Adrenal gland (tissue), 12 donors: ENCODE measurements around the gene RABGAP1. TPM values are rescaled to one million over a fixed set of nuclear protein-coding genes. Genes with fewer than 3 reads are reported as not detected.
"Not testable (repeated sequence)": the region's sequence is repeated elsewhere in the genome, so short reads cannot be mapped to it uniquely, and the experiment has no call there.

Experiments used
- DNase-seq, 7 donors: peaks; one replicate each; pipeline ENCODE4 v3.0.0-alpha.2; 2019 to 2020
- H3K27ac ChIP-seq, 5 donors: fragments of 200-600 bp; sonication (generic) in 4 of 5; 1 replicate in 3 of 5; 2 replicates in 2 of 5; pipeline versions ENCODE4 v1.5.1 to v1.8.0; 2016 to 2020; ENCODE audit warnings: mild to moderate bottlenecking in 1 of 5
- H3K27me3 ChIP-seq: fragments of 200-600 bp; 2 replicates; pipeline ENCODE4 v1.8.0; 2021
- H3K36me3 ChIP-seq, 2 donors: fragments of 200-600 bp; replicated peaks in 1 of 2; 1 replicate in 1 of 2; 2 replicates in 1 of 2; pipeline versions ENCODE4 v1.5.1 to v1.8.0; 2018 to 2022
- H3K4me1 ChIP-seq, 2 donors: fragments of 200-600 bp; replicated peaks in 1 of 2; 1 replicate in 1 of 2; 2 replicates in 1 of 2; pipeline versions ENCODE4 v1.5.1 to v1.8.0; 2018 to 2021
- H3K4me3 ChIP-seq, 4 donors: fragments of 200-600 bp; sonication (generic) in 3 of 4; one replicate each; pipeline ENCODE4 v1.5.1; 2016 to 2018
- H3K9me3 ChIP-seq, 3 donors: fragments of 200-600 bp; sonication (generic) in 1 of 3; replicated peaks in 1 of 3; 1 replicate in 2 of 3; 2 replicates in 1 of 3; pipeline versions ENCODE4 v1.5.1 to v1.8.0; 2016 to 2021
- POLR2A ChIP-seq, 2 donors: fragments of 450-650 bp; IDR thresholded peaks; one replicate each; pipeline ENCODE4 v1.6.1; 2017; ENCODE audit warnings: antibody characterized with exemption in 2 of 2, mild to moderate bottlenecking in 2 of 2, moderate library complexity in 1 of 2
- WGBS, 4 donors: extraction: QIAGEN DNeasy Blood & Tissue Kit in 2 of 4; methylation state at CpG; one replicate each; pipeline versions ENCODE4 v1.1.5 to v1.1.7; 2013 to 2017; 5-methylcytosine and 5-hydroxymethylcytosine counted together
- intact Hi-C, 2 donors: fragments of 100-400 bp; cut with DNase I; formaldehyde crosslinking; loops; one replicate each; pipeline versions ENCODE4 v1.14.1 to v1.15.0; 2022 to 2023
- polyA plus RNA-seq, 3 donors: library from polyadenylated mRNA; stranded (reverse); fragments of 200-250 nt in 2 of 3; fragments of 350-450 nt in 1 of 3; fragmentation: Illumina TruSeq in 1 of 3; extraction: RNeasy Lipid Tissue Mini Kit (QIAGEN cat#74804) in 1 of 3; gene quantifications; one replicate each; pipeline ENCODE4 v1.2.3, GENCODE V29; 2013 to 2014
- total RNA-seq, 9 donors: library from RNA; depleted of rRNA in 4 of 9; stranded (reverse); fragments of >200 nt in 4 of 9; fragments of 120-200 nt in 1 of 9; fragmentation: NEBNext Ultra II Directional in 1 of 9; extraction: Animal tissue kit (Norgen Biotek cat#: 25700) in 1 of 9; gene quantifications; one replicate each; pipeline versions ENCODE4 v1.1.0 to v1.2.4, GENCODE V29; 2013 to 2023
- TF ChIP-seq, protein P1 (sequence below), 6 experiments: fragments of 450-650 bp in 4 of 6; fragments of 200-600 bp in 2 of 6; sonication (generic) in 1 of 6; IDR thresholded peaks; 1 replicate in 5 of 6; 2 replicates in 1 of 6; pipeline versions ENCODE4 v1.5.1 to v1.8.0; 2016 to 2021; ENCODE audit warnings: antibody characterized with exemption in 6 of 6, mild to moderate bottlenecking in 2 of 6, moderate library complexity in 1 of 6
- donor health status: healthy with polysubstance abuse.
- donor health status: Bipolar disorder and iron deficiency.
- donor health status: DM: yes; HTN: yes; CAD: no.
- donor health status: DM: no; HTN: no; CAD: no.
- donor health status: DM: no; HTN: no; CAD: no.
- donor health status: DM: yes; HTN: yes; CAD: no.

RABGAP1 gene
- total and polyA plus RNA-seq, 12 donors, result 8.5 to 62.3 (median 34.3) TPM

DNA sequence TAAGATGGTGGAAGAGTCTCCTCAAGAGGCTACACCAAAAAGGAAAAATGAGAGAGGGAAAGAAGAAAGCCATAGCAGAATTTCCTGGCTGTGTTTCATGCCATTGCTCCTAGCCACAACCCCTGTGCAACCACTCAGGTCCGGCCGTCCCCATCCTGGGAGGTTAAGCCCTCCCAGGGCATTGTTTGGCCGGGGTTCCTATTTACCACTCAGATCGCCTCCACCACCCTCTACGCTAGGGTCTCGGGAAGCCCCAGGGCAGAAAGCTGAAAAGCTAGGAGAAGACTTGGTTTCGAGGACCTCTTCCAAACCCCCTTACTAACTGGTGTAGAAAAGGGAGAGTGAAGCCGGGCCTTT is 36.4 kb upstream of the RABGAP1 start:
- peak in 5 of 7 donors; percentile 37 to 62 (median 46) for DNase-seq
- Histone ChIP-seq H3K36me3 (no peaks in the 10 kb centered on the region), H3K27me3 (no peaks in the 10 kb centered on the region), H3K4me1 (peaks cover 8 to 41% of the 10 kb centered on the region in 2 donors), H3K4me3 (peak overlapping the region; percentile 73 to 89 (median 80)), H3K9me3 (no peaks in the 10 kb centered on the region), H3K27ac (peak overlapping the region; percentile 65 to 95 (median 94))
- WGBS, 4 donors, result 0 to 2% (median 0%) methylated on average over 4 to 8 of the region's 8 CpGs
- intact Hi-C loops, result no loop called here
- no peak for TF ChIP-seq POLR2A (IDR thresholded peaks at IDR 0.05)
- TF ChIP-seq, protein P1, sequence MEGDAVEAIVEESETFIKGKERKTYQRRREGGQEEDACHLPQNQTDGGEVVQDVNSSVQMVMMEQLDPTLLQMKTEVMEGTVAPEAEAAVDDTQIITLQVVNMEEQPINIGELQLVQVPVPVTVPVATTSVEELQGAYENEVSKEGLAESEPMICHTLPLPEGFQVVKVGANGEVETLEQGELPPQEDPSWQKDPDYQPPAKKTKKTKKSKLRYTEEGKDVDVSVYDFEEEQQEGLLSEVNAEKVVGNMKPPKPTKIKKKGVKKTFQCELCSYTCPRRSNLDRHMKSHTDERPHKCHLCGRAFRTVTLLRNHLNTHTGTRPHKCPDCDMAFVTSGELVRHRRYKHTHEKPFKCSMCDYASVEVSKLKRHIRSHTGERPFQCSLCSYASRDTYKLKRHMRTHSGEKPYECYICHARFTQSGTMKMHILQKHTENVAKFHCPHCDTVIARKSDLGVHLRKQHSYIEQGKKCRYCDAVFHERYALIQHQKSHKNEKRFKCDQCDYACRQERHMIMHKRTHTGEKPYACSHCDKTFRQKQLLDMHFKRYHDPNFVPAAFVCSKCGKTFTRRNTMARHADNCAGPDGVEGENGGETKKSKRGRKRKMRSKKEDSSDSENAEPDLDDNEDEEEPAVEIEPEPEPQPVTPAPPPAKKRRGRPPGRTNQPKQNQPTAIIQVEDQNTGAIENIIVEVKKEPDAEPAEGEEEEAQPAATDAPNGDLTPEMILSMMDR (IDR thresholded peaks at IDR 0.05), result no peak

DNA sequence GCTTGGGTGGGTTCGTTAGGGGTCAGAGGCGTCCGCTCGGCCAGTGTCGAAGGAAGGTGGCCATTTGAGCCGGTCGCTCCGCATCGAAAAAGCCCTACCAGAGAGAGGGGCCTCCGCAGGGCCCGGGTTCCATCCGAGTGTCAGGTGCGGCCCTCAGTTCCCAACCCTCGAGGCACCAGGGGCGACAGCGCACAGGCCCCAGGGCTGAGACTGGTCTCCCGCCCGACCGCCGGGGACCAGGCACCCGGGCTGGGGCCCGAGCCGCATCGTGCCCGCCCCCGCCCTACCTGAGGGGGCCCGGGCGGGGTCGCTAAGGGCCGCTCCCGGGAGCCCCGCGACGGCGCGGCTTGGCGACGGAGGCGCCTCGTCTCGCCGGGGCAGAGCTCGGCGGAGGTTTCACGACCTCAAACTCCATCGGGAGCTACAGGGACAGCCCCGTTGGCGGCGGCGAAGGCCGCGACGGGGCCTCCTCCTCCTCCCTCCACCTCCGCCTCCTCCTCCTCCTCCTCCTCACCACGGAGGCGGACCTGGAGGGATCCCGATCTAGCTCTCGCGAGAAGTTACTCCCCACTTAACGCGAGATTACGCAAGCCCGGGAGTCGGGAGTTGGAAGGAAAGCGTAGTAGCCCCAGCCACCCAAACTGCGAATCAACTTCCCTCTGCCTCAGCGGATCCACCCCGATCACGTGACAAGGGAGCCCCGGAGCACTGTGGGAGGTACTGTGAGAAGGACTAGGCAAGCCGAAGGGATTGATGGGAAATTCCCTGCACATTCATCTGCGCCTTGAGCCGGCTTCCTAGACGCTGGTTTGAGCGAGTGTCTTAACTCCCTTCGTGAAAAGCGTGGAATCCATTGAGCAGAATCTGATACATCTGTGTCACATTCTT is 35.8 kb upstream of the RABGAP1 start, which contains the start of gene RC3H2:
Gene RC3H2 (minus strand): TSS at position 537 of the 888 bp plus-strand sequence. CDS start 7,850 bp downstream, outside the sequence.
- no peaks in the 10 kb centered on the region for H3K9me3 ChIP-seq
- H3K27me3 ChIP-seq, result no peaks in the 10 kb centered on the region
- intact Hi-C loops, result no loop called here
- 0 to 1% (median 1%) methylated on average over 27 to 77 of the region's 77 CpGs for whole genome bisulfite sequencing, 4 donors
- H3K4me1 ChIP-seq, result peaks cover 8 to 37% of the 10 kb centered on the region in 2 donors
- TF ChIP-seq, protein P1 (IDR thresholded peaks at IDR 0.05), result no peak
- peak; percentile 94 to 95 for TF ChIP-seq POLR2A (IDR thresholded peaks at IDR 0.05)
- DNase-seq, result peak; percentile 98 to 100 (median 99)
- no peaks in the 10 kb centered on the region for H3K36me3 ChIP-seq
- H3K4me3 ChIP-seq, result peak within 1 kb of the TSS; percentile 73 to 89 (median 80)
- H3K27ac ChIP-seq, result peak within 1 kb of the TSS; percentile 65 to 95 (median 94)

DNA sequence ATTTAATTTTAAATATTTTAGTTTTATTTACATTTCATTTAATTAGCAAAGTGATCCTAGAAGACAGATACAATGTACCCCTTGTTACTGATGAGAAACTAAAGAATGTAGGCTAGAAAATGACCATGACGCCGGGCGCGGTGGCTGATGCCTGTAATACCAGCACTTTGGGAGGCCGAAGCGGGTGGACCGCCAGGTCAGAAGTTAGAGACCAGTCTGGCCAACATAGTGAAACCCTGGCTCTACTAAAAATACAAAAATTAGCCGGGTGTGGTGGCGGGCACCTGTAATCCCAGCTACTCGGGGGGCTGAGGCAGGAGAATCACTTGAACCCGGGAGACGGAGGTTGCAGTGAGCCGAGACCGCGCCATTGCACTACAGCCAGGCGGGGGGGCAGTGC is 34.7 kb upstream of the RABGAP1 start:
- H3K27ac ChIP-seq, H3K4me3 ChIP-seq, intact Hi-C loops, H3K27me3 ChIP-seq, H3K36me3 ChIP-seq, H3K9me3 ChIP-seq: not testable (repeated sequence)
- DNase-seq, result peak in 1 of 7 donors; percentile 70
- peaks cover 8 to 26% of the 10 kb centered on the region in 2 donors for H3K4me1 ChIP-seq
- WGBS, 4 donors, result 94 to 97% (median 95%) methylated on average over 16 of the region's 16 CpGs

DNA sequence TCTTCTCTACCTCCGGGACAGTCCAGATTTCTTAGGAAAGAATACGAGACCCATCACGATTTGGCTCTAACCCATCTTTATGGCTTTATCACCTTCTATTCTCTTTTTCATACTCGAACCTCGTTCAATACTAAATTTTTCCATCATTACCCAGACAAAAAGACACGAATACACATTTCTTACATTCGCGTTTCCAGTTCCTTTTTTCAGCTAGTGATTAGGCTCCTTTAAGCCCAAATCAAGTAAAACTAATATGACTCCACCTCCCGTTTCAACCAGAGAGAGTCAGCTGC is 28.2 kb upstream of the RABGAP1 start:
- no peak for DNase-seq
- peaks cover 0 to 8% of the 10 kb centered on the region in 2 donors for H3K36me3 ChIP-seq
- 0 to 2% (median 1%) methylated on average over 9 of the region's 9 CpGs for WGBS, 4 donors
- peak overlapping the region in 4 of 5 donors; percentile 29 to 93 (median 81) for H3K27ac ChIP-seq
- peak overlapping the region; percentile 5 to 95 (median 64) for H3K4me3 ChIP-seq
- intact Hi-C loops, result loop anchor here in 1 of 2 donors (10.0 kb wide), 1 partner anchor 82 kb away; no protein-coding TSS in a partner anchor
- H3K27me3 ChIP-seq, result no peaks in the 10 kb centered on the region
- no peaks in the 10 kb centered on the region for H3K9me3 ChIP-seq
- TF ChIP-seq, protein P1 (IDR thresholded peaks at IDR 0.05), result no peak
- TF ChIP-seq POLR2A (IDR thresholded peaks at IDR 0.05), result no peak
- H3K4me1 ChIP-seq, result peaks cover 10 to 11% of the 10 kb centered on the region in 2 donors
